GM12878 (cell line): ENCODE measurements around the gene PARD6A. TPM values are rescaled to one million over a fixed set of nuclear protein-coding genes. Genes with fewer than 3 reads are reported as not detected.

Experiments
- ATAC-seq: fragments of 200-7000 bp; cut with Tn5 transposase; 3 replicates; pipeline ENCODE4 v1.9.1; 2020; ENCODE audit warnings: mild to moderate bottlenecking, moderate library complexity
- BruUV-seq: library from RNA; stranded (reverse); fragments of 400-500 nt; replicated peaks from 2 replicates; lab custom pipeline; 2021; lab: Mats Ljungman, UMichigan
- CTCF ChIA-PET: fragments of 300-600 bp; sonication (Branson Sonifier 250); formaldehyde crosslinking; extraction: SDS; loops from one replicate; lab custom pipeline; 2021; ENCODE audit warnings: inconsistent platforms; lab: Yijun Ruan, JAX
- POLR2A ChIA-PET: fragments of 350-600 bp; formaldehyde crosslinking; extraction: SDS; loops from one replicate; lab custom pipeline; 2021; ENCODE audit warnings: inconsistent platforms; lab: Charles Lee
- RAD21 ChIA-PET: fragments of 300-600 bp; sonication (Branson Sonifier 250); formaldehyde crosslinking; loops from one replicate; lab custom pipeline; 2023; ENCODE audit warnings: antibody characterized with exemption; ENCODE audit not compliant: unreplicated experiment; lab: Charles Lee
- SMC1A ChIA-PET: fragments of 300-600 bp; sonication (Branson Sonifier 250); formaldehyde crosslinking; loops from one replicate; lab custom pipeline; 2023; ENCODE audit not compliant: unreplicated experiment, uncharacterized antibody; lab: Charles Lee
- DNase-seq: peaks from one replicate; pipeline ENCODE4 v3.0.0-alpha.2; 2011; ENCODE audit warnings: low read depth, low spot score
- FAIRE-seq: peaks from 3 replicates; lab custom pipeline; 2011; peaks lifted over from hg19 to GRCh38; lab: Jason Lieb, UNC
- H2AFZ ChIP-seq: 2 replicates; pipeline ENCODE4 v1.6.0; 2011; ENCODE audit warnings: low read depth, low read length, control low read depth; ENCODE audit not compliant: control insufficient read depth
- H3K27ac ChIP-seq: 2 replicates; pipeline ENCODE4 v1.5.1; 2011; ENCODE audit warnings: control low read depth; ENCODE audit not compliant: control insufficient read depth, insufficient read depth
- H3K27me3 ChIP-seq, 2 experiments: replicated peaks in 1 of 2; 2 replicates each; pipeline versions ENCODE4 v1.6.0 to v1.6.1; 2011; ENCODE audit warnings: low read length in 1 of 2; ENCODE audit not compliant: control insufficient read depth in 2 of 2, insufficient read depth in 2 of 2
- H3K36me3 ChIP-seq, 2 experiments: 2 replicates each; pipeline ENCODE4 v1.5.1; 2011; ENCODE audit warnings: low read length in 1 of 2; ENCODE audit not compliant: control insufficient read depth in 2 of 2, insufficient read depth in 2 of 2
- H3K4me1 ChIP-seq: 2 replicates; pipeline ENCODE4 v1.6.1; 2011; ENCODE audit warnings: mild to moderate bottlenecking, low read length, moderate library complexity, mixed read lengths; ENCODE audit not compliant: control insufficient read depth, insufficient read depth
- H3K4me2 ChIP-seq: 2 replicates; pipeline ENCODE4 v1.6.0; 2011; ENCODE audit warnings: control low read depth; ENCODE audit not compliant: control insufficient read depth, insufficient read depth
- H3K4me3 ChIP-seq: fragments of 200-600 bp; sonication (generic); 2 replicates; pipeline ENCODE4 v1.5.1; 2016
- H3K79me2 ChIP-seq: 2 replicates; pipeline ENCODE4 v1.6.0; 2011; ENCODE audit warnings: low read length; ENCODE audit not compliant: control insufficient read depth, insufficient read depth
- H3K9ac ChIP-seq: 2 replicates; pipeline ENCODE4 v1.8.0; 2011; ENCODE audit warnings: low read length, control low read depth, mixed read lengths; ENCODE audit not compliant: control insufficient read depth, insufficient read depth
- H3K9me3 ChIP-seq: replicated peaks from 3 replicates; pipeline ENCODE4 v1.5.1; 2011; ENCODE audit warnings: mild to moderate bottlenecking, low read length; ENCODE audit not compliant: control insufficient read depth, insufficient read depth
- H4K20me1 ChIP-seq: 2 replicates; pipeline ENCODE4 v1.6.0; 2011; ENCODE audit not compliant: control insufficient read depth, insufficient read depth
- ATF2 ChIP-seq: IDR thresholded peaks from 2 replicates; pipeline ENCODE4 v1.6.1; 2012; ENCODE audit warnings: low read length, inconsistent platforms
- CHD1 ChIP-seq: IDR thresholded peaks from 2 replicates; pipeline ENCODE4 v1.6.1; 2012; ENCODE audit warnings: low read depth, low read length, improper control_type of control experiment
- HDGF ChIP-seq: fragments of 450-650 bp; IDR thresholded peaks from 2 replicates; pipeline ENCODE4 v1.6.1; 2016; ENCODE audit warnings: antibody characterized with exemption
- IRF3 ChIP-seq: fragments of 450-650 bp; IDR thresholded peaks from 2 replicates; pipeline ENCODE4 v1.6.1; 2014; ENCODE audit warnings: mild to moderate bottlenecking
- JUNB ChIP-seq: IDR thresholded peaks from 2 replicates; pipeline ENCODE4 v1.6.1; 2016; ENCODE audit warnings: antibody characterized with exemption, mild to moderate bottlenecking
- PBX3 ChIP-seq: IDR thresholded peaks from 2 replicates; pipeline ENCODE4 v1.6.1; 2011; ENCODE audit warnings: mild to moderate bottlenecking, low read depth, low read length, moderate library complexity; ENCODE audit not compliant: insufficient replicate concordance
- PML ChIP-seq: IDR thresholded peaks from 2 replicates; pipeline ENCODE4 v1.6.1; 2012; ENCODE audit warnings: low read length, inconsistent platforms
- POLR2A ChIP-seq: IDR thresholded peaks from 2 replicates; pipeline ENCODE4 v1.6.1; 2011; ENCODE audit warnings: low read depth, mild to moderate bottlenecking, low read length
- RB1 ChIP-seq: fragments of 450-650 bp; formaldehyde crosslinking; IDR thresholded peaks from 2 replicates; pipeline ENCODE4 v1.6.1; 2017; ENCODE audit warnings: mild to moderate bottlenecking, borderline replicate concordance
- SIN3A ChIP-seq: IDR thresholded peaks from 2 replicates; pipeline ENCODE4 v1.6.1; 2012; ENCODE audit warnings: low read depth, low read length, improper control_type of control experiment
- SIX5 ChIP-seq: IDR thresholded peaks from 2 replicates; pipeline ENCODE4 v1.6.1; 2011; ENCODE audit warnings: mild to moderate bottlenecking, low read depth, low read length, moderate library complexity; ENCODE audit not compliant: severe bottlenecking
- TBL1XR1 ChIP-seq: IDR thresholded peaks from 2 replicates; pipeline ENCODE4 v1.6.1; 2012; ENCODE audit warnings: low read depth, low read length, improper control_type of control experiment
- ZSCAN29 ChIP-seq: fragments of 450-650 bp; IDR thresholded peaks from 2 replicates; pipeline ENCODE4 v1.6.1; 2017; ENCODE audit warnings: mild to moderate bottlenecking, moderate library complexity
- WGBS: methylation state at CpG from one replicate; pipeline ENCODE4 v1.1.6; 2016; ENCODE audit warnings: low lambda C conversion rate; ENCODE audit not compliant: insufficient replicate concordance, insufficient coverage; ENCODE audit errors: missing lambda C conversion rate; 5-methylcytosine and 5-hydroxymethylcytosine counted together
- in situ Hi-C: fragments of 300-500 bp; cut with MboI; formaldehyde crosslinking; loops from 9 replicates; pipeline ENCODE4 v1.14.3; 2018; ENCODE audit warnings: mixed read lengths
- intact Hi-C: fragments of 100-400 bp; cut with micrococcal nuclease; formaldehyde crosslinking; loops from one replicate; pipeline ENCODE4 v1.14.2; 2022; ENCODE audit not compliant: unreplicated experiment
- polyA plus RNA-seq, 11 experiments: library from polyadenylated mRNA; depleted of rRNA in 4 of 11; unstranded in 6 of 11; stranded (reverse) in 5 of 11; fragments of >200 nt; fragmentation: Nextera tagmentation in 4 of 11; fragmentation: Illumina TruSeq in 1 of 11; extraction: Ambion mirVana in 4 of 11; extraction: Trizol in 1 of 11; gene quantifications; 1 replicate in 1 of 11; 2 replicates in 10 of 11; pipeline versions ENCODE4 v1.2.1 to v1.2.3, GENCODE V29; 2011 to 2016; ENCODE audit warnings: inconsistent platforms in 2 of 11, missing spikeins in 2 of 11, low read depth in 1 of 11
- total RNA-seq, 4 experiments: library from RNA; depleted of rRNA in 3 of 4; stranded (reverse); fragments of >200 nt in 3 of 4; fragmentation: Illumina TruSeq in 1 of 4; extraction: Trizol in 1 of 4; gene quantifications; 2 replicates each; pipeline versions ENCODE4 v1.2.1 to v1.2.3, GENCODE V29; 2013 to 2021

PARD6A gene
- total and polyA plus RNA-seq, 10 of the 15 experiments (the other 5 are each of a cell fraction or from before 2014, with no cell fraction given): 0.42 to 10.1 (median 4.4) TPM

GRCh38 chr16:67655363-67655762, 5.4 kb upstream of the PARD6A start:
- Histone ChIP-seq H3K4me1 (peaks cover 10% of the 10 kb centered on the region), H3K4me2 (no peak overlapping the region), H3K36me3 (peaks cover 12 to 17% of the 10 kb centered on the region in 2 experiments), H3K27ac (no peak overlapping the region), H2AFZ (no peak overlapping the region), H3K27me3 (no peaks in the 10 kb centered on the region), H4K20me1 (no peaks in the 10 kb centered on the region), H3K4me3 (no peak overlapping the region), H3K9me3 (no peaks in the 10 kb centered on the region), H3K9ac (no peak overlapping the region), H3K79me2 (peaks cover 12% of the 10 kb centered on the region)
- in situ Hi-C loops: no loop called here
- no TSS peak for BruUV-seq
- ATAC-seq (no peak), DNase-seq (no peak), FAIRE-seq (no peak)
- intact Hi-C loops: no loop called here
- CTCF ChIA-PET: no interaction called here
- RAD21 ChIA-PET: no interaction called here
- POLR2A ChIA-PET: no interaction called here
- 67% methylated on average over 4 of the region's 4 CpGs for WGBS
- TF ChIP-seq SIN3A (no peak), HDGF (no peak), JUNB (no peak), POLR2A (no peak; the same call in 1 of the 2 replicates), ATF2 (no peak), PML (no peak), IRF3 (no peak), TBL1XR1 (no peak), CHD1 (no peak), PBX3 (no peak), SIX5 (no peak), ZSCAN29 (no peak), RB1 (no peak)
- SMC1A ChIA-PET: no interaction called here
